CD4-positive, alpha-beta memory T cell (primary cell): ENCODE results near the gene VPS45. TPM values are rescaled to one million over a fixed set of nuclear protein-coding genes. Genes with fewer than 3 reads are reported as not detected.
"Not testable (repeated sequence)": the region's sequence is repeated elsewhere in the genome, so short reads cannot be mapped to it uniquely, and the experiment has no call there.

Experiments
- CTCF ChIA-PET: fragments of 350-600 bp; sonication (Branson Sonifier 250); formaldehyde crosslinking; loops from one replicate; lab custom pipeline; 2021; ENCODE audit warnings: inconsistent platforms; ENCODE audit not compliant: partially characterized antibody; lab: Charles Lee
- POLR2A ChIA-PET: fragments of 350-600 bp; sonication (Branson Sonifier 250); formaldehyde crosslinking; loops from one replicate; lab custom pipeline; 2021; ENCODE audit not compliant: partially characterized antibody; lab: Charles Lee
- DNase-seq, 5 donors: peaks; one replicate each; pipeline versions ENCODE4 v3.0.0 to v3.0.0-alpha.2; 2020 to 2022; ENCODE audit warnings: mixed read lengths in 1 of 5
- H3K27ac ChIP-seq: one replicate; pipeline ENCODE4 v1.7.0; 2013; ENCODE audit warnings: low read depth, low read length
- H3K27me3 ChIP-seq: 2 replicates; pipeline ENCODE4 v1.7.0; 2013; ENCODE audit warnings: mild to moderate bottlenecking, low read length, moderate library complexity; ENCODE audit not compliant: insufficient read depth
- H3K36me3 ChIP-seq: 2 replicates; pipeline ENCODE4 v1.7.0; 2013; ENCODE audit warnings: mild to moderate bottlenecking, low read length, moderate library complexity; ENCODE audit not compliant: insufficient read depth
- H3K4me1 ChIP-seq: 2 replicates; pipeline ENCODE4 v1.7.0; 2013; ENCODE audit warnings: mild to moderate bottlenecking, low read length, moderate library complexity; ENCODE audit not compliant: insufficient read depth
- H3K4me3 ChIP-seq, 2 donors: one replicate each; pipeline ENCODE4 v1.7.0; 2013; ENCODE audit warnings: low read length in 2 of 2, mild to moderate bottlenecking in 1 of 2
- H3K9me3 ChIP-seq, 2 donors: one replicate each; pipeline ENCODE4 v1.7.0; 2013; ENCODE audit warnings: low read length in 2 of 2, control low read depth in 1 of 2; ENCODE audit not compliant: control insufficient read depth in 1 of 2
- H3K27ac Mint-ChIP-seq, 7 donors: one replicate each; pipeline ENCODE4 v1.8.0; 2020 to 2021; ENCODE audit warnings: mixed read lengths in 7 of 7, mild to moderate bottlenecking in 6 of 7, inconsistent platforms in 3 of 7, moderate library complexity in 3 of 7
- H3K27me3 Mint-ChIP-seq, 2 donors: one replicate each; pipeline ENCODE4 v1.8.0; 2020 to 2021; ENCODE audit warnings: mixed read lengths in 2 of 2
- H3K36me3 Mint-ChIP-seq, 2 donors: one replicate each; pipeline ENCODE4 v1.8.0; 2020 to 2021; ENCODE audit warnings: mixed read lengths in 2 of 2, inconsistent platforms in 1 of 2, mild to moderate bottlenecking in 1 of 2
- H3K4me1 Mint-ChIP-seq, 4 donors: one replicate each; pipeline ENCODE4 v1.8.0; 2020 to 2021; ENCODE audit warnings: mixed read lengths in 4 of 4, mild to moderate bottlenecking in 1 of 4
- H3K4me3 Mint-ChIP-seq, 8 donors: one replicate each; pipeline ENCODE4 v1.8.0; 2020 to 2021; ENCODE audit warnings: mixed read lengths in 8 of 8, mild to moderate bottlenecking in 7 of 8, moderate library complexity in 6 of 8, inconsistent platforms in 3 of 8
- H3K9me3 Mint-ChIP-seq, 8 donors: one replicate each; pipeline ENCODE4 v1.8.0; 2020 to 2021; ENCODE audit warnings: mixed read lengths in 8 of 8, mild to moderate bottlenecking in 5 of 8, inconsistent platforms in 3 of 8, moderate library complexity in 1 of 8
- intact Hi-C: fragments of 100-400 bp; cut with micrococcal nuclease; formaldehyde crosslinking; loops from one replicate; pipeline ENCODE4 v1.15.1; 2023
- polyA plus RNA-seq, 2 donors: library from polyadenylated mRNA; unstranded; fragments of 300-500 nt; fragmentation: Illumina TruSeq; gene quantifications; one replicate each; pipeline ENCODE4 v1.2.3, GENCODE V29; 2021
- total RNA-seq, 2 experiments: library from RNA; stranded (reverse); gene quantifications; one replicate each; pipeline ENCODE4 v1.2.3, GENCODE V29; 2021

VPS45 gene
- total and polyA plus RNA-seq, 4 experiments from 2014 or later, result 25.1 to 38.5 (median 34.4) TPM

- DNase-seq, result no peak
- peaks cover 16% of the 10 kb centered on the region in 2 donors for H3K36me3 Mint-ChIP-seq
- H3K27me3 Mint-ChIP-seq, result no peaks in the 10 kb centered on the region
- H3K27me3 ChIP-seq, result no peaks in the 10 kb centered on the region
- H3K36me3 ChIP-seq, result no peaks in the 10 kb centered on the region
- H3K4me3 Mint-ChIP-seq, result no peak overlapping the region
- ChIA-PET CTCF (interaction anchor here (1.2 to 2.1 kb wide), 3 partner anchors 14 to 50 kb away, joined by 4 to 6 read pairs (median 6); no protein-coding TSS in a partner anchor), POLR2A (interaction anchor here (0.9 to 4.9 kb wide), 2 partner anchors 23 to 45 kb away, joined by 3 to 24 read pairs; partner anchors contain the start of gene PLEKHO1)
- H3K27ac ChIP-seq, result no peak overlapping the region
- peaks cover 7% of the 10 kb centered on the region for H3K4me1 ChIP-seq
- peaks cover 0 to 2% (median 0%) of the 10 kb centered on the region in 8 donors for H3K9me3 Mint-ChIP-seq
- no peak overlapping the region for H3K4me3 ChIP-seq
- intact Hi-C loops, result no loop called here
- H3K9me3 ChIP-seq, result no peaks in the 10 kb centered on the region
- H3K4me1 Mint-ChIP-seq, result peaks cover 11 to 17% (median 14%) of the 10 kb centered on the region in 4 donors
- H3K27ac Mint-ChIP-seq, result peak overlapping the region in 2 of 7 donors; percentile 47 to 64
These were observed 60.3 kb downstream of the VPS45 start for GRCh38 chr1:150127868-150128267.

GRCh38 chr1:150132372-150132771 is 64.8 kb downstream of the VPS45 start:
- Mint-ChIP-seq H3K4me3 (no peak overlapping the region), H3K27ac (peak overlapping the region in 1 of 7 donors; percentile 6), H3K36me3 (peaks cover 17 to 24% of the 10 kb centered on the region in 2 donors), H3K27me3 (no peaks in the 10 kb centered on the region), H3K9me3 (peaks cover 0 to 2% (median 0%) of the 10 kb centered on the region in 8 donors), H3K4me1 (peaks cover 5 to 18% (median 15%) of the 10 kb centered on the region in 4 donors)
- Histone ChIP-seq H3K4me1 (peaks cover 3% of the 10 kb centered on the region), H3K4me3 (no peak overlapping the region), H3K9me3 (no peaks in the 10 kb centered on the region), H3K27ac (no peak overlapping the region), H3K27me3 (no peaks in the 10 kb centered on the region), H3K36me3 (no peaks in the 10 kb centered on the region)
- ChIA-PET POLR2A (interaction anchor here (1.1 to 1.4 kb wide), 3 partner anchors 19 to 27 kb away, joined by 4 to 5 read pairs (median 4); no protein-coding TSS in a partner anchor), CTCF (interaction anchor here (0.6 to 1.7 kb wide), 3 partner anchors 23 to 40 kb away, joined by 3 to 4 read pairs (median 3); no protein-coding TSS in a partner anchor)
- no peak for DNase-seq
- intact Hi-C loops, result no loop called here

- no peaks in the 10 kb centered on the region for H3K27me3 ChIP-seq
- DNase-seq, result no peak
- Mint-ChIP-seq H3K36me3 (peaks cover 17 to 20% of the 10 kb centered on the region in 2 donors), H3K4me1 (peaks cover 5 to 16% (median 15%) of the 10 kb centered on the region in 4 donors), H3K9me3 (no peaks in the 10 kb centered on the region), H3K4me3 (no peak overlapping the region), H3K27ac (no peak overlapping the region), H3K27me3 (no peaks in the 10 kb centered on the region)
- no peaks in the 10 kb centered on the region for H3K4me1 ChIP-seq
- peaks cover 6% of the 10 kb centered on the region for H3K36me3 ChIP-seq
- no peak overlapping the region for H3K27ac ChIP-seq
- H3K9me3 ChIP-seq, result no peaks in the 10 kb centered on the region
- ChIA-PET CTCF (no interaction called here), POLR2A (no interaction called here)
- H3K4me3 ChIP-seq, result no peak overlapping the region
- intact Hi-C loops, result no loop called here
These were observed 67.0 kb downstream of the VPS45 start for GRCh38 chr1:150134537-150134936.

GRCh38 chr1:150135400-150135799 is 67.8 kb downstream of the VPS45 start:
- H3K27me3 ChIP-seq, H3K9me3 Mint-ChIP-seq, H3K4me1 ChIP-seq, H3K36me3 ChIP-seq, H3K4me3 ChIP-seq, H3K27ac Mint-ChIP-seq, intact Hi-C loops, CTCF ChIA-PET, H3K27ac ChIP-seq, H3K9me3 ChIP-seq, H3K27me3 Mint-ChIP-seq, DNase-seq: not testable (repeated sequence)
- POLR2A ChIA-PET, result interaction anchor here (0.6 to 1.7 kb wide), 2 partner anchors 10 to 24 kb away, joined by 3 to 5 read pairs; no protein-coding TSS in a partner anchor
- peaks cover 15 to 23% of the 10 kb centered on the region in 2 donors for H3K36me3 Mint-ChIP-seq
- peaks cover 5 to 20% (median 17%) of the 10 kb centered on the region in 4 donors for H3K4me1 Mint-ChIP-seq
- peak overlapping the region in 1 of 8 donors; percentile 31 for H3K4me3 Mint-ChIP-seq

GRCh38 chr1:150138044-150138443 is 70.5 kb downstream of the VPS45 start:
- Mint-ChIP-seq H3K9me3 (no peaks in the 10 kb centered on the region), H3K4me3 (no peak overlapping the region), H3K4me1 (peaks cover 5 to 18% (median 12%) of the 10 kb centered on the region in 4 donors), H3K27ac (no peak overlapping the region), H3K36me3 (peaks cover 7 to 17% of the 10 kb centered on the region in 2 donors), H3K27me3 (no peaks in the 10 kb centered on the region)
- no peak overlapping the region for H3K4me3 ChIP-seq
- no peak for DNase-seq
- no peaks in the 10 kb centered on the region for H3K9me3 ChIP-seq
- no peaks in the 10 kb centered on the region for H3K27me3 ChIP-seq
- CTCF ChIA-PET, result interaction anchor here (0.6 to 0.8 kb wide), 2 partner anchors 21 to 41 kb away, joined by 3 to 4 read pairs; no protein-coding TSS in a partner anchor
- peaks cover 6% of the 10 kb centered on the region for H3K36me3 ChIP-seq
- no peak overlapping the region for H3K27ac ChIP-seq
- H3K4me1 ChIP-seq, result no peaks in the 10 kb centered on the region
- POLR2A ChIA-PET, result interaction anchor here (1.1 to 2.7 kb wide), 2 partner anchors 12 to 27 kb away, joined by 3 to 7 read pairs; partner anchors contain the start of gene PLEKHO1
- intact Hi-C loops, result no loop called here

- Mint-ChIP-seq H3K4me3 (no peak overlapping the region), H3K27me3 (no peaks in the 10 kb centered on the region), H3K27ac (no peak overlapping the region), H3K4me1 (peaks cover 21 to 37% (median 27%) of the 10 kb centered on the region in 4 donors), H3K9me3 (no peaks in the 10 kb centered on the region), H3K36me3 (peaks cover 0 to 8% of the 10 kb centered on the region in 2 donors)
- peaks cover 6% of the 10 kb centered on the region for H3K36me3 ChIP-seq
- H3K27ac ChIP-seq, result no peak overlapping the region
- ChIA-PET CTCF (interaction anchor here (2.4 kb wide), 1 partner anchor 15 kb away, joined by 6 read pairs; no protein-coding TSS in a partner anchor), POLR2A (interaction anchor here (1.2 to 2.6 kb wide), 4 partner anchors 9 to 68 kb away, joined by 3 to 21 read pairs (median 4); partner anchors contain the start of gene PLEKHO1)
- H3K27me3 ChIP-seq, result no peaks in the 10 kb centered on the region
- intact Hi-C loops, result no loop called here
- H3K9me3 ChIP-seq, result no peaks in the 10 kb centered on the region
- no peak for DNase-seq
- peaks cover 9% of the 10 kb centered on the region for H3K4me1 ChIP-seq
- no peak overlapping the region for H3K4me3 ChIP-seq
These were observed 73.9 kb downstream of the VPS45 start for GRCh38 chr1:150141452-150141851.

GRCh38 chr1:150142083-150142482 is 74.5 kb downstream of the VPS45 start:
- Mint-ChIP-seq H3K9me3 (no peaks in the 10 kb centered on the region), H3K27ac (peak overlapping the region in 3 of 7 donors; percentile 11 to 81 (median 67))

More at GRCh38 chr1:150142083-150142482, 74.5 kb downstream of the VPS45 start:
- Mint-ChIP-seq H3K36me3 (peaks cover 0 to 8% of the 10 kb centered on the region in 2 donors), H3K4me3 (no peak overlapping the region), H3K4me1 (peaks cover 26 to 43% (median 33%) of the 10 kb centered on the region in 4 donors), H3K27me3 (no peaks in the 10 kb centered on the region)
- ChIA-PET POLR2A (interaction anchor here (0.7 kb wide), 1 partner anchor 66 kb away, joined by 3 read pairs; no protein-coding TSS in a partner anchor), CTCF (interaction anchor here (0.5 to 2.4 kb wide), 2 partner anchors 15 to 21 kb away, joined by 3 to 6 read pairs; no protein-coding TSS in a partner anchor)
- DNase-seq, result no peak
- Histone ChIP-seq H3K9me3 (no peaks in the 10 kb centered on the region), H3K27ac (no peak overlapping the region), H3K27me3 (no peaks in the 10 kb centered on the region), H3K4me3 (no peak overlapping the region), H3K4me1 (peaks cover 9% of the 10 kb centered on the region), H3K36me3 (peaks cover 6% of the 10 kb centered on the region)
- intact Hi-C loops, result no loop called here
